Stimulated activated naive CD8-positive, alpha-beta T cell treated with anti-CD3 and anti-CD28 coated beads, Interleukin-15, amount 100 ng/mL, for 72 hours (primary cell): ENCODE results near the gene ZCCHC12.
"Not testable (repeated sequence)": the region's sequence is repeated elsewhere in the genome, so short reads cannot be mapped to it uniquely, and the experiment has no call there.

Experiments used
- ATAC-seq: fragments of 150-1000 bp; cut with Tn5 transposase; 2 replicates; pipeline ENCODE4 v1.10.0; 2021; ENCODE audit warnings: mild to moderate bottlenecking, moderate library complexity
- DNase-seq, 2 donors: peaks; one replicate each; pipeline ENCODE4 v3.0.0; 2021 to 2022
- H3K27ac Mint-ChIP-seq, 2 donors: one replicate each; pipeline ENCODE4 v1.8.0; 2022; ENCODE audit warnings: mild to moderate bottlenecking in 2 of 2, mixed read lengths in 2 of 2, moderate library complexity in 2 of 2
- H3K27me3 Mint-ChIP-seq: one replicate; pipeline ENCODE4 v1.8.0; 2022; ENCODE audit warnings: mixed read lengths
- H3K4me1 Mint-ChIP-seq: one replicate; pipeline ENCODE4 v1.8.0; 2022; ENCODE audit warnings: mild to moderate bottlenecking, mixed read lengths
- H3K4me3 Mint-ChIP-seq, 2 donors: one replicate each; pipeline ENCODE4 v1.8.0; 2022; ENCODE audit warnings: mild to moderate bottlenecking in 2 of 2, mixed read lengths in 2 of 2, moderate library complexity in 1 of 2
- H3K9me3 Mint-ChIP-seq, 2 donors: one replicate each; pipeline ENCODE4 v1.8.0; 2022; ENCODE audit warnings: mixed read lengths in 2 of 2

ZCCHC12 gene

DNA sequence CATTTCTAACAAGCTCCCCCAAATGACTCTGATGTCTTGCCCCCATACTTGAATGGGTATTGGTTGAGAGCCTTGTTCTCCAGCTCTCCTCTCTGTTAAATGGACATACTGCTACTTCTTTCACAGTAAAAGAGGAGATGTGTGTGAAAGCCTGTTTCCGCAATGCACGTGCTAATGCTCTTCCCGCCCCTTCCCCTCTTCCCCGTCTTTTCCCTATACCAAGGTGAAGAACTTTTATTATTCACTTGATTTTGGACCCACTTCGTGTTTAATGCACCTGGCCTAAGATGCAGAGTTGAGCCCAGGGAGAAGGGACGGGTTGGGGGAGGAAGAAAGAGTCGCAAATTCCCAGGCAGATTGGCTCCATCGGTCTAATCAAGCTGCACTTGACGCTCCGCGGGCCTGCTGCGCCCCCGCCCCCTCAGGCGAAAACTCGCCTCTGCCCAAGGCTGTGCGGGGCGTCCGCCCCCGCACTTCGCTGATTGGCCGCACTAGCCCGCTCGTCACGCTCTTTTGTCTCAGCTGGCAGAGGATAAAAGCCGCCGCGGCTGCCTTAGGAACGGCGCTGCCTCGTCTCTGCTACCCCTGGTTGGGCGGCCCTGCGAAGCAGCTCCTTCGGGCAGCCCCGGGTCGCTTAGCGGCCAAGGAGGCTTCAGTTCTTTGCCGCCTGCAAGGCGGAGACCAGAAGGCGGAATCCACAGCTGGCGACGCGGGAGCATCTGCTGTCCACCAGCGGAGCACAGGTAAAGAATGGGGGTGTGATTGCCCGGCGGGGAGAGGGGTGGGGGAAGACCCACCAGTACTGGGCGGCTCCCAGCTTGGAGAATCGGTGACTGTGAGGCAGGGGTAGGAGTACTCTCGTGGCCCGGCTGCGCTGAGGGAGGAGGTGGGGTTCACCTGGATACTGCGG, at the start of gene ZCCHC12:
TSS of gene ZCCHC12 (plus strand) at position 562 of the 910 bp plus-strand sequence. CDS start 1,421 bp downstream, outside the sequence.
- Mint-ChIP-seq H3K27ac (peak within 1 kb of the TSS; percentile 74 to 94), H3K27me3 (peaks cover 45% of the 10 kb centered on the region)
- ATAC-seq = peak; percentile 90

DNA sequence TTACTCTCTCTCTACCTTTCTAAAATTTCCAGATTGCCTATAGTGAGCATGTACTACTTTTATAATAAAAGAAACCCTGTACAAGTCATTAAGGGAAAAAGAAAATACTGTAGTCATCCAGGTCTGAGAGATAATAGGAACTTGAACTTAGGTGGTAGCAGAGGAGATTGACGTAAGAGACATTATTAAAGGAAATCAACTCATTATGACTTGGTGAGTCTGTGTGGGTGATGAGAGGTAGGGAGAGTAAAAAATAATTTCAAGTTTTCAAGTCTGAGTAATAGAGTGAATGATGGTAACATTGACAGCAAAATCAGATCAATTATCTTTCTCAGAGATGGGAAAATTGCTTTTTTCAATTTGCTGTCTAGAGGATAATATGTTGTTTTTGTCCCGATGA, 44.0 kb upstream of the ZCCHC12 start:
- Mint-ChIP-seq H3K9me3 (no peaks in the 10 kb centered on the region), H3K4me3 (no peak overlapping the region), H3K4me1 (no peaks in the 10 kb centered on the region), H3K27ac (no peak overlapping the region), H3K27me3 (peaks cover 16% of the 10 kb centered on the region)
- no peak for ATAC-seq
- no peak for DNase-seq

More for the DNA sequence above, at the start of gene ZCCHC12:
- peak; percentile 38 to 47 for DNase-seq
- H3K4me3 Mint-ChIP-seq = peak within 1 kb of the TSS; percentile 86 to 96
- no peaks in the 10 kb centered on the region for H3K9me3 Mint-ChIP-seq
- H3K4me1 Mint-ChIP-seq = peaks cover 35% of the 10 kb centered on the region

DNA sequence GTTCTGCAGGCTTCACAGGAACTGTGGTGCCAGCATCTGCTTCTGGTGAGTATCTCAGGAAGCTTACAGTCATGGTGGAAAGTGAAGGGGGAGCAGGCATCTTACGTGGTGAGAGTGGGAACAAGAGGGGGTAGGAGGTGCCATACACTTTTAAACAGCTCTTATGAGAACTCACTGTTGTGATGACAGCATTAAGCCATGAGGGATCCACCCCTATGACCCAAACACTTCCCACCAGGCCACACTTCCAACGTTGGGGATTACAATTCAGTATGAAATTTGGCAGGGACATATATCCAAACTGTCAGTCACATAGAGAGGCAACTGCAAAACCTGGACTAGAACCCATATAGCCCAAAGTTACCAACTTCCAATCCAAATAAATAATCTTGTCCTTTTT, 43.1 kb upstream of the ZCCHC12 start:
- no peak overlapping the region for H3K27ac Mint-ChIP-seq
- H3K27me3 Mint-ChIP-seq = peaks cover 7% of the 10 kb centered on the region
- no peaks in the 10 kb centered on the region for H3K9me3 Mint-ChIP-seq
- no peak for DNase-seq
- no peak for ATAC-seq
- no peak overlapping the region for H3K4me3 Mint-ChIP-seq
- H3K4me1 Mint-ChIP-seq = no peaks in the 10 kb centered on the region

GRCh38 chrX:118780911-118781310, 42.7 kb upstream of the ZCCHC12 start:
- Mint-ChIP-seq H3K27ac (no peak overlapping the region), H3K4me3 (no peak overlapping the region), H3K9me3 (no peaks in the 10 kb centered on the region), H3K27me3 (peaks cover 3% of the 10 kb centered on the region), H3K4me1 (no peaks in the 10 kb centered on the region)
- ATAC-seq (no peak), DNase-seq (no peak)

DNA sequence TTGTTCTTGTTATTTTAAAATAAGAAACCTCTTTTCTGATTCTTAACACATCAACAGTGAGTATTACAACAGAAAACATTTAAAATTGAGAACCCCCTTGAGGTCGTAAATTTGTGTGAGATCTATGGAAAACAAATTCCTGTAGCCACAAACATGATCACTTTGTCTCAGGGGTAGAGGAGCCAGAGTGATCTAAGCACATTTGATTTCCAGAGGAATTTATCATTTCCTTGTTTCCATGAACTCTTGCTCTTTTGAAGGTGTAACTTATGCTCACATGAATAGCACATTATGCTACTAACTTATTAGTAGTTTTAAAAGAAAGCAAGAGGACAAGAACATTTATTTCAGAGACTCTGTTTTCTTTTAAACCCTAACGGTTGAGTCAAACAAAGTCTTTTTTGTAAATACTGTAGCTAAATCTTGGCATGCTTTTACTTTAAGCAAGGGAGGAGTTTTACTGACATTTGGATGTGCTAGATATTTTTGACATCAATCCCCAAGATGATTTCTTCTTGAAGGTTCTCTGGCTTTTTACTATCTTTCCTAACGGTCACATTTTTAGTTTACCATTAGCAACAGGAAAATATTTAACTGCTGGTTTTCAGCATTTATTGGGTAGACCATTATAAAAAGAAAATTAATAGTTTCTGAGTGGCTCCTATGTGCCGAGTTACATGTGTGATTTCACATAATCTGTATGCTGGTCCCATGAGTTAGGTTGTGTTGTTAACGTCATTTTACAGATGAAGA, 27.9 kb upstream of the ZCCHC12 start:
- Mint-ChIP-seq H3K27me3 (peaks cover 7% of the 10 kb centered on the region), H3K4me3 (no peak overlapping the region), H3K27ac (no peak overlapping the region), H3K4me1 (no peaks in the 10 kb centered on the region), H3K9me3 (no peaks in the 10 kb centered on the region)
- DNase-seq = no peak
- no peak for ATAC-seq

GRCh38 chrX:118802857-118803256, 20.8 kb upstream of the ZCCHC12 start:
- Mint-ChIP-seq H3K27me3 (peaks cover 9% of the 10 kb centered on the region), H3K4me3 (no peak overlapping the region), H3K4me1 (no peaks in the 10 kb centered on the region), H3K27ac (no peak overlapping the region), H3K9me3 (no peaks in the 10 kb centered on the region)
- DNase-seq = no peak
- ATAC-seq = no peak

DNA sequence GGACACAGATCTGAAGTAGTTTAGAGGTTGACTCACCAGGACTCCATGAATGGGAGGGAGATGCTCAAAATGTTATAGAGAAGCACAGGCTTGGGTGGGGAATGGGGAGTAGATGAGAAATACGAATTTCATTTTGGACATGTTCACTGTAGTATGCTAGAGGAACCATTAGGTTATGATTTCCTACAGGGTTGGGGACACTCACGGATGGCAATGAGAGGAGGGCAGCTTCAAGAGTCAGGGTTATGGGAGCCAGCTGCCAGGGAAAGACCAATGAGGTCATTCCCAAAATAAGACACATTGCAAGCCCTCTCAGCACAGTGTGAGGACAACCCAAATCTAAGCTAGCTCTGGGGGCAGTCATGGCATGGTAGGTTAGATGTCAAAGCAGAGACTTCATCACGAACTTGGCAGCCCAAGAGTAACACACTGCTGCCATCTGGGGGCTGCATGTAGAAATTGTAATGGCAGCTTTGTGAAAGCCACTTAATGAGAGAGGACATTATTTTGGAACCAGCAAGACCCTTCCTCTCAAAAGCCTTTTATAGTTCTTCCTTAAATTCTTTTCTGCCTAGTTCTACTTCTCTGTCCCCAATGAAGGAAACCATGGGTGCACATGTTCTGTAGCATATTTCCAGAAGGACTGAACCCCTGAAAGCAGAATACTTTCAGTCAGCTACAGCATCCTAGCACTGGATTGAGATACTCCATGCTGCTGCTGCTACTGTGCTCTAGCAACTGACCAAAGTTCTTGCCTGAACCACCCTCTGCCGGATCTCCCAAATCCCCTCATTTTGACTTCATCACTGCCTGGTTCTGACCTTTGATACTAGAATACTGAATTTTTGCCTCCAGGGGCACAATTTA, 16.2 kb upstream of the ZCCHC12 start:
- Mint-ChIP-seq H3K4me3 (no peak overlapping the region), H3K9me3 (no peaks in the 10 kb centered on the region), H3K27me3 (peaks cover 9% of the 10 kb centered on the region), H3K4me1 (no peaks in the 10 kb centered on the region), H3K27ac (no peak overlapping the region)
- ATAC-seq = peak; percentile 57
- DNase-seq = peak; percentile 21 to 37

DNA sequence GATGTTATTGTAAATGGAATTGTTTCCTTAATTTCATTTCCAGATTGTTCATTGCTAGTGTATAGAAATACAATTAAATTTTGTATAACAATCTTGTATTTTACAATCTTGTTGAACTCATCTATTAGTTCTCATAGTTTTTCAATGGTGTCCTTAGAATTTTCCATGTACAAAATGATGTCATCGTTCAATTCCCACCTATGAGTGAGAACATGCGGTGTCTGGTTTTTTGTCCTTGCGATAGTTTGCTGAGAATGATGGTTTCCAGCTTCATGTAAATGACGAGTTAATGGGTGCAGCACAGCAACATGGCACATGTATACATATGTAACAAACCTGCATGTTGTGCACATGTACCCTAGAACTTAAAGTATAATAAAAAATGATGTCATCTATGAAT, 6.4 kb upstream of the ZCCHC12 start:
- not testable (repeated sequence) for H3K9me3 Mint-ChIP-seq, ATAC-seq

GRCh38 chrX:118824173-118824730, 628 bp downstream of the ZCCHC12 start:
- no peak for DNase-seq
- Mint-ChIP-seq H3K27ac (no peak overlapping the region), H3K4me1 (peaks cover 35% of the 10 kb centered on the region), H3K9me3 (no peaks in the 10 kb centered on the region), H3K27me3 (peaks cover 52% of the 10 kb centered on the region), H3K4me3 (peak overlapping the region; percentile 86 to 96)
- no peak for ATAC-seq

More for the DNA sequence above, 6.4 kb upstream of the ZCCHC12 start:
- DNase-seq, H3K4me1 Mint-ChIP-seq, H3K27me3 Mint-ChIP-seq, H3K4me3 Mint-ChIP-seq, H3K27ac Mint-ChIP-seq: not testable (repeated sequence)

GRCh38 chrX:118825227-118825626, 1.6 kb downstream of the ZCCHC12 start:
- peaks cover 59% of the 10 kb centered on the region for H3K27me3 Mint-ChIP-seq
- ATAC-seq = no peak
- no peaks in the 10 kb centered on the region for H3K9me3 Mint-ChIP-seq
- peaks cover 34% of the 10 kb centered on the region for H3K4me1 Mint-ChIP-seq
- no peak overlapping the region for H3K27ac Mint-ChIP-seq
- DNase-seq = no peak
- peak overlapping the region in 1 of 2 donors; percentile 96 for H3K4me3 Mint-ChIP-seq

GRCh38 chrX:118839334-118839958, 15.8 kb downstream of the ZCCHC12 start:
- DNase-seq (peak; percentile 68 to 71), ATAC-seq (peak; percentile 84)
- no peaks in the 10 kb centered on the region for H3K4me1 Mint-ChIP-seq
- peaks cover 9% of the 10 kb centered on the region for H3K27me3 Mint-ChIP-seq
- H3K4me3 Mint-ChIP-seq = peak overlapping the region; percentile 64 to 83
- H3K27ac Mint-ChIP-seq = no peak overlapping the region
- no peaks in the 10 kb centered on the region for H3K9me3 Mint-ChIP-seq

GRCh38 chrX:118847676-118848075, 24.1 kb downstream of the ZCCHC12 start:
- Mint-ChIP-seq H3K9me3 (no peaks in the 10 kb centered on the region), H3K4me1 (no peaks in the 10 kb centered on the region), H3K27ac (no peak overlapping the region), H3K27me3 (no peaks in the 10 kb centered on the region), H3K4me3 (no peak overlapping the region)
- ATAC-seq = no peak
- DNase-seq = no peak

- ATAC-seq (no peak), DNase-seq (no peak)
- Mint-ChIP-seq H3K27ac (no peak overlapping the region), H3K9me3 (no peaks in the 10 kb centered on the region), H3K27me3 (no peaks in the 10 kb centered on the region), H3K4me1 (no peaks in the 10 kb centered on the region), H3K4me3 (no peak overlapping the region)
Measured at GRCh38 chrX:118853596-118853995, 30.0 kb downstream of the ZCCHC12 start.

- Mint-ChIP-seq H3K27me3 (no peaks in the 10 kb centered on the region), H3K4me3 (no peak overlapping the region), H3K4me1 (no peaks in the 10 kb centered on the region), H3K9me3 (no peaks in the 10 kb centered on the region), H3K27ac (no peak overlapping the region)
- no peak for DNase-seq
- no peak for ATAC-seq
Measured at GRCh38 chrX:118855681-118856310, 32.2 kb downstream of the ZCCHC12 start.
